Vagina (tissue), 2 donors: ENCODE results near the gene TRAPPC5.

Source experiments
- POLR2A ChIP-seq, 2 donors: fragments of 450-650 bp; IDR thresholded peaks; one replicate each; pipeline ENCODE4 v1.6.1; 2017; ENCODE audit warnings: antibody characterized with exemption in 2 of 2, mild to moderate bottlenecking in 2 of 2, moderate library complexity in 2 of 2
- TF ChIP-seq, protein P1 (sequence below), 3 experiments: fragments of 450-650 bp in 2 of 3; fragments of 200-600 bp in 1 of 3; sonication (generic) in 1 of 3; IDR thresholded peaks; one replicate each; pipeline ENCODE4 v1.5.1; 2017 to 2019; ENCODE audit warnings: antibody characterized with exemption in 3 of 3, mild to moderate bottlenecking in 2 of 3, moderate library complexity in 2 of 3

DNA sequence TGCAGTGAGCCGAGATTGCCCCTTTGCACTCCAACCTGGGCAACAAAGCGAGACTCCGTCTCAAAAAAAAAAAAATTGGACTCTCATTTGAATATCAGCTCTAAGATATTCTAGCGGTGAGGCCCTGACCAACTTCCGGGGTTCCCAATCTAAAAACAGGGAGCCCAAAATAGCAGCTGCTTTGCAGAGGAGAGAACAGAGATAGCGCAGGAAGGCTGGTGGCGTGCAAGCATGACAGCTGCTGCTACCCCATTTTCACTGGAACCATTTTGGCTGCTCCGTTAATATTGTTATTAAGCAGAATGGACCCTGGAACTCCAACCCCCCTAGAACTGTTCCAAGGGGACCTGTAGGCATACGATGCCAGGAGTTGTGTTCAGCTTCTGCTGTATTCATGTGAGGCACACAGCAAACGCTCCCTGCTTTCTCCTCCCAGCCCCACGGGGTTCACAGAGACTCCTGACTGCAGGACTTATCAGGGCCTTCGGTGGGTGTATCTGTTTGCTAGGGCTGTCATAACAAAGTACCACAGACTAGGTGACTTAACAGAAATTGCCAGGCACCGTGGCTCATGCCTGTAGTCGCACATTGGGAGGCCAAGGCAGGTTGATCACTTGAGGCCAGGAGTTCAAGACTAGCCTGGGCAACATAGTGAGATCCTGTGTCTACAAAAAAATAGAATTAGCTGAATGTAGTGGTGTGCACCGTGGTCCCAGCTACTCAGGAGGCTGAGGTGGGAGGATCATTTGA lies 32.2 kb upstream of the TRAPPC5 start:
- TF ChIP-seq, protein P1, sequence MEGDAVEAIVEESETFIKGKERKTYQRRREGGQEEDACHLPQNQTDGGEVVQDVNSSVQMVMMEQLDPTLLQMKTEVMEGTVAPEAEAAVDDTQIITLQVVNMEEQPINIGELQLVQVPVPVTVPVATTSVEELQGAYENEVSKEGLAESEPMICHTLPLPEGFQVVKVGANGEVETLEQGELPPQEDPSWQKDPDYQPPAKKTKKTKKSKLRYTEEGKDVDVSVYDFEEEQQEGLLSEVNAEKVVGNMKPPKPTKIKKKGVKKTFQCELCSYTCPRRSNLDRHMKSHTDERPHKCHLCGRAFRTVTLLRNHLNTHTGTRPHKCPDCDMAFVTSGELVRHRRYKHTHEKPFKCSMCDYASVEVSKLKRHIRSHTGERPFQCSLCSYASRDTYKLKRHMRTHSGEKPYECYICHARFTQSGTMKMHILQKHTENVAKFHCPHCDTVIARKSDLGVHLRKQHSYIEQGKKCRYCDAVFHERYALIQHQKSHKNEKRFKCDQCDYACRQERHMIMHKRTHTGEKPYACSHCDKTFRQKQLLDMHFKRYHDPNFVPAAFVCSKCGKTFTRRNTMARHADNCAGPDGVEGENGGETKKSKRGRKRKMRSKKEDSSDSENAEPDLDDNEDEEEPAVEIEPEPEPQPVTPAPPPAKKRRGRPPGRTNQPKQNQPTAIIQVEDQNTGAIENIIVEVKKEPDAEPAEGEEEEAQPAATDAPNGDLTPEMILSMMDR (IDR thresholded peaks at IDR 0.05): no peak
- TF ChIP-seq POLR2A (IDR thresholded peaks at IDR 0.05): no peak
